Activated CD8-positive, alpha-beta memory T cell treated with anti-CD3 and anti-CD28 coated beads for 4 hours (primary cell): ENCODE results near the gene ZNF563.
"Not testable (repeated sequence)": the region's sequence is repeated elsewhere in the genome, so short reads cannot be mapped to it uniquely, and the experiment has no call there.

Experiments
- DNase-seq, 2 donors: peaks; one replicate each; pipeline ENCODE4 v3.0.0-alpha.2; 2020; ENCODE audit warnings: low read depth in 2 of 2

Gene ZNF563

DNA sequence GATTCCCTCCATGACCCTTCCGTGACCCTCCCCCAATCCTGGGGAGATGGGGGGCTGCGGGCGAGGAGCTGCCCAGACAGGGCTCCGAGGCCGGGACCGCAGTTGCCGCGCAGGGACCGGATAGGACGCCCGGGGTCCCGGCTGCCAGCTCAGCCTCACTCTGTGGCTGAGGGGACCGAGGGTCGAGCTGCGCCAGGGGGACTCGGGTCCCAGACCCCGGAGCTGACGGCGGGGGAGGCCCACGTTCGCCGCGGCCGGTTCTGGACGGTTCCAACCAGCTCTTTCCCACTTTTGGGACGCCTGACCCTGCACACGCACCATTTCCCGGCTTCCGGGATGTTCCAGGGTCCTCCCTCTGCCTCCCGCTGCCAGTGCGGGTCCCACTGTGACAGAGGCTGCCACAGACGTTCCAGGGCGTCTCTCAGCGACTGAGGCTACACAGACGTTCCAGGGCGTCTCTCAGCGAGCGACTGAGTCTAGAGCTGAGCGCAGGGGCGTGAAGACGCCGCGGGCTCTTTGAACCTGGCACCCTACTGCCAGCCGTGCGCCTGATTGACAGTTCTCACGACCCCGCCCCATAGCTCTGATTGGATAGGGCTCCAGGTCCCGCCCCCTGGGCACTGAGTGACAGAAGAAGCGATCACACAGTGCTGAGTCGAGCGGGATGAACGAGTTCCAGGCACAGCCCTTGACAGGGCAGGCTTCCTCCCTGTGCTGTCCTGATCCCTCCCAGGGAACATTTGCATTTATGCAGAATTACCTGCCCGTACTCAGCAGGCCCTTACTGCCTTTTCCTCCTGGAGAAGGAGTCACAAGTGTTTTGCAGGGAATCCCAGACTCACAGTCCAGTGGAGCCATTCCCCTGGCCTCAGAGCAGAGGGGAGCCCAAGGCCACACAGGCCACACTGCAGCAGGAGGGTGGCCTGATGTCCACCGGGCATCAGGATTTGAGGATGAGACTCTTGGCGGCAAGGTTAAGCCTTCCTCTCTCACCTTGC lies at the start of gene ZNF563:
Gene ZNF563, minus strand, starts transcription at position 472 of the 998 bp plus-strand sequence. Its CDS starts 151 bp downstream, at position 321.
- DNase-seq = peak; percentile 97

DNA sequence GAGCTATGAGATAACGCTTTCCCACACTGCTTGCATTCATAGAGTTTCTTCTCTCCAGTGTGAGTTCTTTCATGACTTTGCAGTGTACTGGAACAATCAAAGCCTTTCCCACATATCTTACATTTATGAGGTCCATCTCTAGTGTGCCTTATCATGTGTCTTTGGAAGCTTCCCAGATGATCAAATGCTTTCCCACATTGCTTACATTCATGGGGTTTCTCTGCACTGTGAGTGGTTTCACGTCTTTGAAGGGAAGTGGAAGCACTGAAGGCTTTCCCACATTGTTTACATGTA lies 47.0 kb upstream of the ZNF563 start:
- no peak for DNase-seq

DNA sequence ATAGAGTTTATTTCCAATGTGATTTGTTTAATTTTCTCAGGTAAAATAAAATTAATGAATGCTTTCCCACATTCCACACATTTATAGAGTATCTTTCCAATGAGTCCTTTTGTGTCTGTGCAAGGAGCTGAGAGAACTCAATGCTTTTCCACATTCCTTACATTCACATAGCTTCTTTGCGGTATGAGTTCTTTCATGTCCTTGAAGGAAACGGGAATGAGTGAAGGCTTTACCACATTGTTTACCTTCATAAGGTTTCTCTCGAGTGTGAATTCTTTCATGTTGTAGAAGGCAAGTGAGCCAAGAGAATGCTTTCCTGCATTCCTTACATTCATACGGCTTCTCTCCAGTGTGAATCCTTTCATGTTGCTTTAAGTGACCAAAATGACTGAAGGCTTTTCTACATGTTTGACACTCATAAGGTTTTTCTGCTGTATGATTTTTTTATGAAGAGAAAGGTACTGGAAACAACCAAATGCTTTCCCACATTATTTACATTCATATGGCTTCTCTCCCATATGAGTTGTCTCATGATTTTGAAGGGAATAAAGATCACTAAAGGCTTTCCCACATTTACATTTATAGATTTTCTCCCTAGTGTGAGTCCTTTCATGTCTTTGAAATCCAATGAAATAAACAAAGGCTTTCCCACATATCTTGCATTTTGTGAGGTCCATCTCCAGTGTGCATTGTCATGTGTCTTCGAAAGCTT lies 46.5 kb upstream of the ZNF563 start:
- no peak for DNase-seq

DNA sequence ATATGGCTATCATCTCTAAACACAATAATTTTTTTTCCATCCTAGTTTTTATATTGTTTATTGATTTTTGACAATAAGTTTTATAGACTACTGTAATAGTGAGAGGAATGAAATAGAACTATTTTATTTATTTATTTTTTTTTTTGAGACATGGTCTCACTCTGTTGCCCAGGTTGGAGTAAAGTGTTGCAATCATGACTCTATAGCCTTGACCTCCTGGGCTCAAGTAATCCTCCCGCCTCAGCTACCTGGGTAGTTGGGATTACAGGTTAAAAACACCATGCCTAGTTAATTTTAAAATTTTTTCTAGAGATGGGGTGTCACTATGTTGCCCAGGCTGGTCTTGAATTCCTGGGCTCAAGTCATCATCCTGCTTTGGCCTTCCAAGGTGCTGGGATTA lies 40.6 kb upstream of the ZNF563 start:
- no peak for DNase-seq

DNA sequence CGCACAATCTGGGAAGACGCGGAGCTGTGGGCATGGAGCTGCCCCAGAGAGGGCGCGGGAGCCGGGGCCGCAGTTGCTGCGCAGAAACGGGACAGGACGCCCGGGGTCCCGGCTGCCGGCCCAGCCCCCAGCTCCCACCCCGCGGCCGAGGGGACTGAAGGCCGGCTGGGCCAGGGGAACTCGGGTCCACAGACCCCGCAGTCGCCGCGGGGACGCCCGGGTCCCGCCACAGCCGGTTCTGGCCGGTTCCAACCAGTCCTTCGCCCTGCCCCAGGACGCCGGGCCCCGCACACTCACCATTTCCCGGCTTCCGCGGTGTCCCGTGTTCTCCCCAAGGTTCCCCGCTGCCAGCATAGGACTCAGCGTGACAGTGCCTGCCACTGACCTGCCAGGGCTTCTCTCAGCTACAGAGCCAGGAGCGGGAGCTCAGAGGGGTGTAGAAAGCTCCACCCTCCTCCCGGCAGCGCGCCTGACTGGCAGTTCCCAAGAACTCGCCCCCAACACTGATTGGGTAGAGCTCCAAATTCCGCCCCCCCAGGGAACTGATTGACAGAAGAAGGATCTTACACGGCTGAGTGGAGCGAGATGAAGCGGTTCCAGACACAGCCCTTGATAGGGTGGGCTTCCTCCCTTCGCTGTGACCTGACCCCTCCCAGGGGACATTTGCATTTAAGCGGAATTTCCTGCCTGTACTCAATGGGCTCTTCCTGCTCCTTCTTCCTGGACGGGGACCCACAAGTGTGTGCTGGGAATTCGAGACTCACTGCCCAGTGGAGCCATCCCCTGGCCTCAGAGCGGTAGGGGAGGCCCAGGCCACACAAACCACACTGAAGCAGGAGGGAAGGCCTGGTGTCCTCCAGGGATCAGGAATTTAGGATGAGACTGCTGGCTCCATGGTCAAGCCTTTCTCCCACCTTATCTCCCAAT lies 32.1 kb upstream of the ZNF563 start, which contains the start of gene ZNF442:
Gene ZNF442, minus strand, starts transcription at position 448 of the 927 bp plus-strand sequence. CDS start 2,052 bp downstream, outside the sequence.
- DNase-seq = peak; percentile 73 to 78

DNA sequence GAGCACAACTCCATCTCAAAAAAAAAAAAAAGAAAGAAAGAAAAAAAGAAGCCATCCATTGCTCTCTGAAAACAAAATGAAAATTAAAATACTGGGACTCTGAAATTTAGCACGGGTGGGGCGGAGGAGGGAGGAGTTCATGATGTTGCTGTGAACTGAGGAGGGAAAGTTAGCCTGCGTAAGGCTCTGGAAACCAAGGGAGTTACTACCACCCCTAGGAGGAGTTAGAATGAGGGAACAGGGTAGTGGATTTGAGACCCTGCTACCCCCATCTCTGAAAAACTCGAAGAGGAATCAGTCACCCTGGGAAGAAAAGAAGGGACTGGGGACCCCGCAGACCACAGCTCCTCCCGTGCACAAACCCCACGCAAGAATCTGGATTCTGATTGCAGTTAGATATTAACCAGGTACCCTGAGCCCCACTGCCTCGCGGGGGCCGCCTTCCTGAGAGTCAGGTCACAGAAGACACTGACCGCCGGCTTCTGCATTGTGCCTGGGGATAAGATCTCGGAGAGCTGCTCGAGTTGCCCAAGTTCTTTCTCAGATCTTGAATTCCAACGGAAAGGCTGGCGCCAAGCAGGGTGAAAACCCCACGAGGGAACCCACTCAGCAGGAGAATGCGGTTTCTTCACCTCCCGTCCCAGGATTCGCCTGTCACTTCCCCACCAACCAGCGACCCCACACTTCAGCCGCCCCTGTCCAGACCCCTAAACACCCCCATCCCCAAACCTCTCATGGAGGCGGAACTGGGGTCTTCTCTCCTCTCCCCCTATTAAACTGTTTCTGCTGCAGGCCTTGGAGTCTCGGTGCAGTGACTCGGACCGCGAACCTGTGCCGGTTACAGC lies 31.2 kb upstream of the ZNF563 start:
- DNase-seq = no peak

DNA sequence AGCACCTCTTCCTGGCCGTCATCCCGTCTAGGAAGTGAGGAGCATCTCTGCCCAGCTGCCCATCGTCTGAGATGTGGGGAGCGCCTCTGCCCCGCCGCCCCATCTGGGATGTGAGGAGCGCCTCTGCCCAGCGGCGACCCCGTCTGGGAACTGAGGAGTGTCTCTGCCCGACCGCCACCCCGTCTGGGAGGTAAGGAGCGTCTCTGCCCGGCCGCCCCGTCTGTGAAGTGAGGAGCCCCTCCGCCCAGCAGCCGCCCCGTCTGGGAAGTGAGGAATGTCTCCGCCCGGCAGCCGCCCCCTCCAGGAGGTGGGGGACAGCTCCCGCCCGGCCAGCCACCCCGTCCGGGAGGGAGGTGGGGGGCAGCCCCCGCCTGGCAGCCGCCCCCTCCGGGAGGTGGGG lies 28.8 kb upstream of the ZNF563 start:
- not testable (repeated sequence) for DNase-seq

DNA sequence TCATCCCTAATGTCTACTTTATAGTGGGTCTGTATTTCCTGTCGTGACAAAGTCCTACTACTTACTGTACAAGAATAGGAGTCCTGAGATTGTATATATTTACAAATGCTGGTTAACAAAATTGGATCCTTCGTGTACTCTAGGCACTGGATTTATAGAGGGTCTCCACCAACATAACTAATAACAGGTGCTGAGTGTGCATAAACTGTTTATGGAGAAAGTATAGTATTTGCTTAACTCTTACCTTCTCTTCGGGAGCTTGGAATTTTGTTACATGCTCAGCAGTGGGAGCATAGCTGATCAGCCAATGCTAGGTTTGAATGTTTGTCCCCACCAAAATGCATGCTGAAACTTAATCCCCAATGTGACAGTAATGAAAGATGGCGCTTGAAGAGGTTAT lies 19.9 kb upstream of the ZNF563 start:
- no peak for DNase-seq

DNA sequence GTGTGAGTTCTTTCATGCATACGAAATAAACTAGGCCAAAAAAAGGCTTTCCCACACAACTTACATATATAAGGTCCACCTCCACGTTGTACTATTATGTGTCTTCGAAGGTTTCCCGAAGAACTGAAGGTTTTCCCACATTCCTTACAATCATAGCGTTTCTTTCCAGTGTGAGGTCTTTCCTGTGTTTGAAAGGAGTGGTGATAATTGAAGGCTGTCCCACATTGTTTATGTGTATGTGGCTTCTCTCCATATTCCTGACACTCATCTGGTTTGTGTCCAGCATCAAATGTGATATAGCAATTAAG lies 17.4 kb upstream of the ZNF563 start:
- DNase-seq = no peak

DNA sequence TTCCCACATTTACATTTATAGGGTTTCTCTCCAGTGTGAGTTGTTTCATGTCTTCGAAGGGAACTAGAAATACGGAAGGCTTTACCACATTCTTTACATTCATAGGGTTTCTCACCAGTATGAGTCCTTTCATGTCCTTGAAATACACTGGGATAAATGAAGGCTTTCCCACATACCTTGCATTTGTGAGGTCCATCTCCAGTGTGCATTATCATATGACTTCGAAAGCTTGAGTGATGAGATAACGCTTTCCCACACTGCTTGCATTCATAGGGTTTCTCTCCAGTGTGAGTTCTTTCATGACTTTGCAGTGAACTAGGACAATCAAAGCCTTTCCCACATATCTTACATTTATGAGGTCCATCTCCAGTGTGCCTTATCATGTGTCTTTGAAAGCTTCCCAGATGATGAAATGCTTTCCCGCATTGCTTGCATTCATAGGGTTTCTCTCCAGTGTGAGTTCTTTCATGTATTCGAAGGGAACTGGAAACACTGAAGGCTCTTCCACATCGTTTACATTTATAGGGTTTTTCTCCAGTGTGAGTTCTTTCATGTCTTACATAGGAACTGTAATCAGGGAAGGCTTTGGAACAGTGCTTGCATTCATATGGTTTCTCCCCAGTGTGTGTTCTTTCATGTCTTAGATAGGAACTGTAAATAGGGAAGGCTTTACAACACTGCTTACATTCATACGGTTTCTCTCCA lies 16.9 kb upstream of the ZNF563 start:
- DNase-seq = no peak

DNA sequence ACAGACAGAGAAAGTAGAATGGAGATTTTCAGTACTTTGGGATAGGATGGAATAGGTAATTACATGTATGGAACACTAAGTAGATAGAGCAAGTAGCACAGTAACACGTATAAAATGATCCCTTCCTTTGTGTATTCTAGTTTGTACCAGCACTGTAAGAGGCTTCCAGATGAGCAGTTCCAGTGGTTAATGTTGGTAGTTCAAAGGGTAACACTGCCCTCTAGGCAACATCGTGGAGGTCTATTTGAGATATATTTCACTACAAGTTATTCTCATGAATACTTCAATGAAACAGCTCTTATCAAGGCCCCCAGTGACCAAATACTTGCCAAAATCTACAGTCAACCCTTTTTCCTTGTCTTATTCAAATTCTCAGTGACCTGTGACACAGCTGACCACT lies 13.5 kb upstream of the ZNF563 start:
- no peak for DNase-seq

DNA sequence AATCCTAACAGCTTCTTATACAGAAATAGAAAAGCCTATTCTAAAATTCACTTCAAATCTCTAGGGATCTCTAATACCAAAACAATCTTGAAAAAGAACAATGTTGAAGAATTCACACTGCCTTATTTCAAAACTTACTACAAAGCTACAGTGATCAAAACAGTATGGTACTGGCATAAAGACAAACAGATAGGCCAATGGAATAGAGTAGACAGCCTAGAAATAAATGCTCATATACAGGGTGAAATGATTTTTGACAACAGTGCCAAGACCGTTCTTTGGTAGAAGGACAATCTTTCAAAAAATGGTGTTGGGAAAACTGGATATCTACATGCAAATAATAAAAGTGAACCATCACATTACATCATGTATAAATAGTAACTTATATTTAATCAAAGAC lies 11.8 kb upstream of the ZNF563 start:
- no peak for DNase-seq

DNA sequence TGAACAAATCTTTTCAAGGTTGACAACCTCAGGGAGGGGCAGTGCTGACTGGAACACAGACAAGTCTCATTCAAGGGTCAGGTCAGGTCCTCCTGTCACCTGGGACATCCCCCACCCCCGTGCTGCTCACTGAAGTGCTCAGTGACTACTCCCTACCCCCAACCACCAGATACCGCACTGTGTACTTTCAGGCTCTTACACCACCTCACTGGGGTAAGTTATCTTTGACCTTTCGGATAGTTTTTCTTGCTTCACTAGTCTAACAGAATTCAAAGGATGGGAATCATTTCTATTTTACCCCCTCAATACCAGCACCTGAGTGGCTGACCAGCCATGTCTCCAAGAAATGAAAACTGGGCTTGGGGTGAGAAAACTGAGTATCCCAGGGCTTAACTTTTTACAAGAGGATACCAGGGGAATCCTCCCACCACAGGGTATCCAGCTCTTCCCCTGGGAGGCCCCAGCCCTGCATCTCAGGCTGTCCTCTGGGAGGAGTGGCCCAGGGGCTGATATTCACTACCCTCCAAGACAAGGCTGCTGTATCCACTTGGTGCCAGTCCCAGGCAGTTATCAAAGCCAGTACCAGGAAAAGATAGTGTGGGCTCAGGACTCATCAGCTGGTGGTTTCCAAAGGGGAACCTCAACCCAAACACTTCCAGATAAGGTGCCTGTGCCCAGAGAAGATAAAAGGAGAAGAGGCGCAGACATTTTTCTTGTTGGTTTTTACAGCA lies 2.1 kb downstream of the ZNF563 start:
- DNase-seq = peak; percentile 56 to 74

DNA sequence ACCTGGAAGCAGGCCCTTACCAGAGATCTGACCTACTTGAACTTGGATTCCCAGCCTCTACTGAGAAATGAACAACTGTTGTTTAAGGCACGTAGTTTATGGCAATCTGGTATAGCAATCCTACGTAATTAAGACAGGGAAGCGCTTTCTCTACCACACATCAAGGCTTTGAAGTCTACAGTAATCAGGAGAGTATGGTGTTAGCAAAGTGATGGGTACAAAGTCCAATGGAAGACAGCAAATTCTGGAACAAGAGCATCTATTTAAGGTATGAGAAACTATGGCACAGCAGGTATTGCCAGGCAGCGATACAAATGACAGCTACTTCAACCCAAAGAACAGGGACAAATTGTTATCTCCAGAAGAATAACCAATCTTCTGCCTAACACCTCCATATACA lies 3.1 kb downstream of the ZNF563 start:
- no peak for DNase-seq

DNA sequence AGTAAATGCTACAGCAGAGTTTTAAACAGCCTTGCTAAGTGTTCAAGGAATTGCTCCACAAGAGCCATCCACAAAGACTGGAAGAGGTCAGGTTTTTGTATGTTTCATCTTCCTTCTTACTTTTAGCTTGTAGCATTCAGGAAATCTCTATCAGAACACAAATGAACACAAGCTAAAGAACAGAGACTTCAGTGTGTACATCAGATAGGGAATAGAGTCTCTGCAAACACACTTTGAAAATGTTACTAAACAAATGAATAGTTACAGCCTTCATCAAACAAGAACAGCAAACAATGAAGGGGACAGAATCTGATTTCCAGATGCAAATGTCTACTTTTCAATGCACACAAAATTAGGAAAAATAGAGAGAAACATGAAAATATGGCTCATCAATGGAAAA lies 7.7 kb downstream of the ZNF563 start:
- no peak for DNase-seq

DNA sequence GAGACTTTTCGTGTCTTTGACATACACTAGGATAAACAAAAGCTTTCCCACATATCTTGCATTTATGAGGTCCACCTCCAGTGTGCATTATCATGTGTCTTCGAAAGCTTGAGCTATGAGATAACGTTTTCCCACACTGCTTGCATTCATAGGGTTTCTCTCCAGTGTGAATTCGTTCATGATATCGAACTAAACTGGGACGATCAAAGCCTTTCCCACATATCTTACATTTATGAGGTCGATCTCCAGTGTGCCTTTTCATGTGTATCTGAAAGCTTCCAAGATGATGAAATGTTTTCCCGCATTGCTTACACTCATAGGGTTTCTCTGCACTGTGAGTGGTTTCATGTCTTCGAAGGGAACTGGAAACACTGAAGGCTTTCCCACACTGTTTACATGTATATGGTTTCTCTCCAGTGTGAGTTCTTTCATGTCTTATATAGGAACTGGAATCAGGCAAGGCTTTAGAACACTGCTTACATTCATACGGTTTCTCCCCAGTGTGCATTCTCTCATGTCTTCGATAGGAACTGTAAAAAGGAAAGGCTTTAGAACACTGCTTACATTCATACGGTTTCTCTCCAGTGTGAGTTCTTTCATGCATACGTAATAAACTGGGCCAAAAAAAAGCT lies 14.5 kb downstream of the ZNF563 start:
- DNase-seq = no peak

DNA sequence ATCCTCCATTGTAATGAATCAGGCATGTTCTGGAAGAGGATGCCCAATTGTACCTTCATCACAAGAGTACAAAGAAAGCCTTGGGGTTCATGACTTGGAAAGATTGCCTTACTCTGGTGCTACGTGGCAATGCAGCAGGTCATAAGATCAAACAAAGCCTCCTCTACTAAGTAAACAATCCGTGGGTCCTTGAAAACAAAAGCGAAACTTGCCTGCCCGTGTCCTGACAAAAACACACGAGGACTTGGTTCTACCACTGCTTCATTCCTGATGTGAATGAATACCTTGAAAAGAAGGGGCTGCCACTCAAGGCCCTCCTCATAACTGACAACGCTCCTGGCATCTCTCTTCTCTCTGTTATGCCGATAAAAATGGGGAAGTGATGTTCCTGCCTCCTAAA lies 18.9 kb downstream of the ZNF563 start:
- DNase-seq = no peak

DNA sequence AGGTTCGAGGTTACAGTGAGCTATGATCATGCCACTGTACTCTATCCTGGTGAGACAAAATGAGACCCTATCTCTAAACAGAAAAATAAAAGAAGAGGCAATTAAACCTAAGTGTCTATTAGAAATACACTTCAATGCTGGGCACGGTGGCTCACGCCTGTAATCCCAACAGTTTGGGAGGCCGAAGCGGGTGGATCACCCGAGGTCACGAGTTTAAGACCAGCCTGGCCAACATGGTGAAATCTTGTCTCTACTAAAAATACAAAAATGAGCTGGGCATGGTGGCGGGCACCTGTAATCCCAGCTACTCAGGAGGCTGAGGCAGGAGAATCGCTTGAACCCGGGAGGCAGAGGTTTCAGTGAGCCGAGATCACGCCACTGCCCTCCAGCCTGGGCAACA lies 24.5 kb downstream of the ZNF563 start:
- not testable (repeated sequence) for DNase-seq

DNA sequence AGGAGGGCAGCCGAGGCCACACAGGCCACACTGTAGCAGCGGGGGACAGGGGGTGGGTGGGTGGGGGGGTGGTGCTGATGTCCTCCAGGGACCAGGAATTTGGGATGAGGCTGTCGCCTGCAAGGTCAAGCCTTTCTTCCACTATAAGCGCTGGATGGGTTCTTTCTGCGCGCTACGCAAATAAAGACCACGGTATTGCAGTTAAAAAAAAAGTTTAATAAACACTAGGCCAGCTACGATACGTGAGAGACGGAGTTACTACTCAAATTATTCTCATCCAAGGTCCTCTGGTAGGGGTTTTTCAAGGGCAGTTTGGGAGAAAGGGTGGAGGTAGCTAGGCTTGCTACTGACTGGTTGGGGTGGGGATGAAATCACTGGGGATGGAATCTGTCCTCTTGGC lies 38.2 kb downstream of the ZNF563 start:
- no peak for DNase-seq
